GM12878 (cell line): ENCODE data around the gene ENPP4. TPM values are rescaled to one million over a fixed set of nuclear protein-coding genes. Genes with fewer than 3 reads are reported as not detected.

Experiments used
- BCLAF1 ChIP-seq: fragments of 450-650 bp; IDR thresholded peaks from 2 replicates; pipeline ENCODE4 v1.6.1; 2017; ENCODE audit warnings: antibody characterized with exemption, mild to moderate bottlenecking, moderate library complexity
- EP300 ChIP-seq, 2 experiments: fragments of 150-350 bp in 1 of 2; IDR thresholded peaks; 2 replicates each; pipeline ENCODE4 v1.6.1; 2011 to 2012; ENCODE audit warnings: low read depth in 2 of 2, low read length in 2 of 2, borderline replicate concordance in 1 of 2, improper control_type of control experiment in 1 of 2, inconsistent platforms in 1 of 2; ENCODE audit not compliant: control insufficient read depth in 1 of 2
- FOS ChIP-seq: IDR thresholded peaks from 3 replicates; pipeline ENCODE4 v1.6.1; 2011; ENCODE audit warnings: borderline replicate concordance; ENCODE audit not compliant: insufficient read length; ENCODE audit errors: extremely low read depth
- KLF5 ChIP-seq: fragments of 450-650 bp; IDR thresholded peaks from 2 replicates; pipeline ENCODE4 v1.6.1; 2014; ENCODE audit warnings: mild to moderate bottlenecking; ENCODE audit not compliant: partially characterized antibody
- MYB ChIP-seq: fragments of 150-350 bp; IDR thresholded peaks from 2 replicates; pipeline ENCODE4 v1.6.1; 2014; ENCODE audit warnings: mild to moderate bottlenecking, low read depth, low read length, borderline replicate concordance
- NFYB ChIP-seq: IDR thresholded peaks from 2 replicates; pipeline ENCODE4 v1.6.1; 2011; ENCODE audit warnings: low read depth, mild to moderate bottlenecking, low read length, improper control_type of control experiment, moderate library complexity; ENCODE audit not compliant: insufficient read depth
- NKRF ChIP-seq: fragments of 450-650 bp; conservative IDR thresholded peaks from 2 replicates; pipeline ENCODE4 v1.6.1; 2017; ENCODE audit warnings: mild to moderate bottlenecking, moderate library complexity
- PBX3 ChIP-seq: IDR thresholded peaks from 2 replicates; pipeline ENCODE4 v1.6.1; 2011; ENCODE audit warnings: mild to moderate bottlenecking, low read depth, low read length, moderate library complexity; ENCODE audit not compliant: insufficient replicate concordance
- TCF12 ChIP-seq: IDR thresholded peaks from 2 replicates; pipeline ENCODE4 v1.6.1; 2011; ENCODE audit warnings: low read depth, mild to moderate bottlenecking, low read length
- WRNIP1 ChIP-seq: IDR thresholded peaks from 2 replicates; pipeline ENCODE4 v1.6.1; 2011; ENCODE audit warnings: low read depth, low read length, improper control_type of control experiment, borderline replicate concordance
- ZBTB11 ChIP-seq: fragments of 450-650 bp; formaldehyde crosslinking; IDR thresholded peaks from 2 replicates; pipeline ENCODE4 v1.5.0; 2022; ENCODE audit warnings: mild to moderate bottlenecking, missing genetic modification characterization
- ZBTB33 ChIP-seq: fragments of 450-650 bp; IDR thresholded peaks from 2 replicates; pipeline ENCODE4 v1.6.1; 2017; ENCODE audit warnings: mild to moderate bottlenecking
- polyA plus RNA-seq, 11 experiments: library from polyadenylated mRNA; depleted of rRNA in 4 of 11; unstranded in 6 of 11; stranded (reverse) in 5 of 11; fragments of >200 nt; fragmentation: Nextera tagmentation in 4 of 11; fragmentation: Illumina TruSeq in 1 of 11; extraction: Ambion mirVana in 4 of 11; extraction: Trizol in 1 of 11; gene quantifications; 1 replicate in 1 of 11; 2 replicates in 10 of 11; pipeline versions ENCODE4 v1.2.1 to v1.2.3, GENCODE V29; 2011 to 2016; ENCODE audit warnings: inconsistent platforms in 2 of 11, missing spikeins in 2 of 11, low read depth in 1 of 11
- total RNA-seq, 4 experiments: library from RNA; depleted of rRNA in 3 of 4; stranded (reverse); fragments of >200 nt in 3 of 4; fragmentation: Illumina TruSeq in 1 of 4; extraction: Trizol in 1 of 4; gene quantifications; 2 replicates each; pipeline versions ENCODE4 v1.2.1 to v1.2.3, GENCODE V29; 2013 to 2021

Gene ENPP4
- total and polyA plus RNA-seq, 10 of the 15 experiments (the other 5 are each of a cell fraction or from before 2014, with no cell fraction given), result 3.3 to 9.7 (median 5.3) TPM

- TF ChIP-seq EP300 (IDR thresholded peaks at IDR 0.05; ENCODE audit: borderline replicate concordance in 1 of 2, control insufficient read depth in 1 of 2, low read depth in 2 of 2, low read length in 2 of 2) (no peak), KLF5 (no peak), NFYB (no peak), WRNIP1 (no peak), ZBTB11 (no peak), FOS (no peak), MYB (no peak), NKRF (no peak), ZBTB33 (no peak), PBX3 (no peak), BCLAF1 (no peak), TCF12 (no peak)
Observed at GRCh38 chr6:46113370-46113769, 16.4 kb upstream of the ENPP4 start (continued).
